ENCODE measurements around the gene GLRA3. TPM values are rescaled to one million over a fixed set of nuclear protein-coding genes. Genes with fewer than 3 reads are reported as not detected.

The GLRA3 gene
- total and polyA plus RNA-seq, 11 donors = 0.02 TPM; not detected in 10

- no peak for ATAC-seq
- peak overlapping the region in 1 of 12 donors; percentile 20 for H3K27ac ChIP-seq
- intact Hi-C loops (cut with DNase I) = no loop called here
Observed at GRCh38 chr4:174600391-174600790, 228.7 kb downstream of the GLRA3 start.

GRCh38 chr4:174598800-174599199 lies 230.2 kb downstream of the GLRA3 start:
- no peaks in the 10 kb centered on the region for H3K9me3 ChIP-seq
- TF ChIP-seq, protein P1, sequence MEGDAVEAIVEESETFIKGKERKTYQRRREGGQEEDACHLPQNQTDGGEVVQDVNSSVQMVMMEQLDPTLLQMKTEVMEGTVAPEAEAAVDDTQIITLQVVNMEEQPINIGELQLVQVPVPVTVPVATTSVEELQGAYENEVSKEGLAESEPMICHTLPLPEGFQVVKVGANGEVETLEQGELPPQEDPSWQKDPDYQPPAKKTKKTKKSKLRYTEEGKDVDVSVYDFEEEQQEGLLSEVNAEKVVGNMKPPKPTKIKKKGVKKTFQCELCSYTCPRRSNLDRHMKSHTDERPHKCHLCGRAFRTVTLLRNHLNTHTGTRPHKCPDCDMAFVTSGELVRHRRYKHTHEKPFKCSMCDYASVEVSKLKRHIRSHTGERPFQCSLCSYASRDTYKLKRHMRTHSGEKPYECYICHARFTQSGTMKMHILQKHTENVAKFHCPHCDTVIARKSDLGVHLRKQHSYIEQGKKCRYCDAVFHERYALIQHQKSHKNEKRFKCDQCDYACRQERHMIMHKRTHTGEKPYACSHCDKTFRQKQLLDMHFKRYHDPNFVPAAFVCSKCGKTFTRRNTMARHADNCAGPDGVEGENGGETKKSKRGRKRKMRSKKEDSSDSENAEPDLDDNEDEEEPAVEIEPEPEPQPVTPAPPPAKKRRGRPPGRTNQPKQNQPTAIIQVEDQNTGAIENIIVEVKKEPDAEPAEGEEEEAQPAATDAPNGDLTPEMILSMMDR (IDR thresholded peaks at IDR 0.05) = no peak
- TF ChIP-seq POLR2A (IDR thresholded peaks at IDR 0.05) = no peak
- H3K36me3 ChIP-seq = no peaks in the 10 kb centered on the region
- ATAC-seq (no peak), DNase-seq (no peak)
- H3K4me3 ChIP-seq = no peak overlapping the region
- H3K27ac ChIP-seq = no peak overlapping the region
- H3K27me3 ChIP-seq = no peaks in the 10 kb centered on the region
- intact Hi-C loops (cut with DNase I) = no loop called here
- no peaks in the 10 kb centered on the region for H3K4me1 ChIP-seq
- WGBS, 4 donors = 72 to 83% (median 77%) methylated on average over 3 of the region's 3 CpGs

More at GRCh38 chr4:174600391-174600790, 228.7 kb downstream of the GLRA3 start:
- DNase-seq = no peak
- no peaks in the 10 kb centered on the region for H3K4me1 ChIP-seq
- H3K27me3 ChIP-seq = no peaks in the 10 kb centered on the region
- WGBS, 4 donors = 78 to 90% (median 83%) methylated on average over 1 of the region's 1 CpG
- H3K4me3 ChIP-seq = no peak overlapping the region
- no peaks in the 10 kb centered on the region for H3K9me3 ChIP-seq
- H3K36me3 ChIP-seq = no peaks in the 10 kb centered on the region
- TF ChIP-seq, protein P1 (IDR thresholded peaks at IDR 0.05) = no peak
- TF ChIP-seq POLR2A (IDR thresholded peaks at IDR 0.05) = no peak

GRCh38 chr4:174596513-174596912 lies 232.5 kb downstream of the GLRA3 start:
- TF ChIP-seq, protein P1 (IDR thresholded peaks at IDR 0.05) = no peak
- TF ChIP-seq POLR2A (IDR thresholded peaks at IDR 0.05) = no peak
- WGBS, 4 donors = 57 to 68% (median 64%) methylated on average over 1 of the region's 1 CpG
- Histone ChIP-seq H3K36me3 (no peaks in the 10 kb centered on the region), H3K4me1 (peaks cover 0 to 20% (median 0%) of the 10 kb centered on the region in 12 donors), H3K27me3 (no peaks in the 10 kb centered on the region), H3K9me3 (no peaks in the 10 kb centered on the region), H3K27ac (no peak overlapping the region), H3K4me3 (no peak overlapping the region)
- no peak for ATAC-seq
- DNase-seq = no peak
- intact Hi-C loops (cut with DNase I) = no loop called here

DNA sequence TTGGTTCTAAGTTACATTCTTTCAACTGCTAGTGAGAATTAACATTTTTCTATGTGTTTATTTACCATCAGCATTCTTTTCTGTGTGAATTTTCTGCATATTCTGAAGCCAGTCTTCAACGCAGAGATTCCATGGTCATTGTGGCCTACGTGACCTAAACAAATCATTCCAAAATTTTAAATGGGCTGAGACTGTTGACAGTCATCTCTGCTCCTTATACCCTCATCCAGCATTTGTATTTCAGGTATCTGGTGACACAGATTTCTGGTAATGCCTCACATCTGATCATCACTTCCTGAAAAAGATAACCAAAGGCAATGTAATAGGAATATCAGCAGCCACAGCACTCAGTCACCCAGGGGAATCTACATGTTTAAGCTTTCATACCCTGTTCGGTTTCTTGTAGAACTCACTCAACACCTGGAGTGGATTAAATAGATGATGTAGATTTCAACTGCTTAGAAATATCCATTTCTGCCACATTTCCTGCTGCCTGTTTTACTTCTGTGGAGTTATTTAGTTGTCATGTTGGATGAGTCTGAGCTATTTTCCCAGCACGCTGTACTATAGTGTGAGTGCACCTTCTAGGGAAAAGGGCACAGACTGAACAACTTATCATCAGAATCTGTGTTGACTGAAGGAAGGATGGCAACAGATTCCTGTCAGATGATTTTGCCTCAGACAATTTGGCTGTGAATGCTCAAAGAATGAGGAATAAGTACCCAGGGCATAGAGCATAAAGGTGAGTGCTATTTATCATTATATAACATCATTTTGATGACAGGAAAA lies 233.7 kb downstream of the GLRA3 start:
- Histone ChIP-seq H3K4me3 (no peak overlapping the region), H3K27me3 (no peaks in the 10 kb centered on the region), H3K27ac (no peak overlapping the region), H3K9me3 (no peaks in the 10 kb centered on the region), H3K4me1 (peaks cover 0 to 28% (median 0%) of the 10 kb centered on the region in 12 donors), H3K36me3 (no peaks in the 10 kb centered on the region)
- intact Hi-C loops (cut with DNase I) = no loop called here
- no peak for DNase-seq
- TF ChIP-seq, protein P1 (IDR thresholded peaks at IDR 0.05) = no peak
- no peak for TF ChIP-seq POLR2A (IDR thresholded peaks at IDR 0.05)
- no peak for ATAC-seq
- WGBS, 4 donors = 71 to 81% (median 78%) methylated on average over 4 of the region's 4 CpGs
